WERI-Rb-1 (cell line): ENCODE measurements around the gene DBP.

Experiments
- DNase-seq: peaks from one replicate; pipeline ENCODE4 v3.0.0-alpha.2; 2020
- H3K27ac ChIP-seq: fragments of 250-450 bp; sonication (Bioruptor Pico); 2 replicates; pipeline ENCODE4 v1.5.1; 2020; ENCODE audit warnings: mild to moderate bottlenecking, moderate library complexity
- H3K27me3 ChIP-seq: fragments of 250-450 bp; sonication (Bioruptor Pico); 2 replicates; pipeline ENCODE4 v1.5.1; 2021; ENCODE audit warnings: mild to moderate bottlenecking, low read depth, moderate library complexity; ENCODE audit not compliant: insufficient read depth, severe bottlenecking
- H3K36me3 ChIP-seq: fragments of 250-450 bp; sonication (Bioruptor Pico); 2 replicates; pipeline ENCODE4 v1.5.1; 2020; ENCODE audit warnings: mild to moderate bottlenecking, moderate library complexity
- H3K4me3 ChIP-seq: 2 replicates; pipeline ENCODE4 v1.5.1; 2011; ENCODE audit warnings: low read depth, mild to moderate bottlenecking, control low read depth, low read length
- H3K9me3 ChIP-seq: fragments of 250-450 bp; sonication (Bioruptor Pico); 2 replicates; pipeline ENCODE4 v1.5.1; 2021; ENCODE audit warnings: mild to moderate bottlenecking, moderate library complexity; ENCODE audit not compliant: severe bottlenecking
- CTCF ChIP-seq: IDR thresholded peaks from 2 replicates; pipeline ENCODE4 v1.5.1; 2011; ENCODE audit warnings: low read depth, mild to moderate bottlenecking, control low read depth, inconsistent platforms, low read length

DBP gene

GRCh38 chr19:48646001-48646721 lies 9.0 kb upstream of the DBP start, which contains the start of gene CA11:
Gene CA11, minus strand, starts transcription at chr19:48646187. Its CDS starts 555 bp downstream, at chr19:48645632.
- H3K27ac ChIP-seq = peak within 1 kb of the TSS; percentile 38; the same call in 1 of the 2 replicates
- TF ChIP-seq CTCF = peak; percentile 75
- no peaks in the 10 kb centered on the region for H3K9me3 ChIP-seq
- H3K36me3 ChIP-seq = no peaks in the 10 kb centered on the region
- peak; percentile 42 for DNase-seq
- H3K4me3 ChIP-seq = peak within 1 kb of the TSS; percentile 61
- H3K27me3 ChIP-seq = no peaks in the 10 kb centered on the region

GRCh38 chr19:48645620-48646000 lies 8.4 kb upstream of the DBP start:
- DNase-seq = no peak
- 0 out of 2 replicates have a peak overlapping the region, but pooled peaks have one; percentile 28 for H3K27ac ChIP-seq
- no peak for TF ChIP-seq CTCF
- H3K36me3 ChIP-seq = no peaks in the 10 kb centered on the region
- H3K9me3 ChIP-seq = no peaks in the 10 kb centered on the region
- H3K27me3 ChIP-seq = no peaks in the 10 kb centered on the region
- peak overlapping the region; percentile 61 for H3K4me3 ChIP-seq

- no peak for TF ChIP-seq CTCF
- no peaks in the 10 kb centered on the region for H3K9me3 ChIP-seq
- no peaks in the 10 kb centered on the region for H3K36me3 ChIP-seq
- H3K4me3 ChIP-seq = peak overlapping the region; percentile 61
- no peaks in the 10 kb centered on the region for H3K27me3 ChIP-seq
- H3K27ac ChIP-seq = 0 out of 2 replicates have a peak overlapping the region, but pooled peaks have one; percentile 28
- peak; percentile 83 for DNase-seq
These were observed 7.8 kb upstream of the DBP start for GRCh38 chr19:48644839-48645619.

GRCh38 chr19:48644355-48644754 lies 7.2 kb upstream of the DBP start:
- Histone ChIP-seq H3K4me3 (no peak overlapping the region), H3K36me3 (no peaks in the 10 kb centered on the region), H3K27me3 (no peaks in the 10 kb centered on the region), H3K9me3 (no peaks in the 10 kb centered on the region), H3K27ac (no peak overlapping the region)
- TF ChIP-seq CTCF = no peak
- no peak for DNase-seq

GRCh38 chr19:48642862-48643261 lies 5.7 kb upstream of the DBP start:
- H3K9me3 ChIP-seq = no peaks in the 10 kb centered on the region
- H3K27ac ChIP-seq = no peak overlapping the region
- no peak for DNase-seq
- TF ChIP-seq CTCF = no peak
- no peaks in the 10 kb centered on the region for H3K36me3 ChIP-seq
- H3K4me3 ChIP-seq = no peak overlapping the region
- no peaks in the 10 kb centered on the region for H3K27me3 ChIP-seq
